Upper lobe of right lung (tissue), 1 donor: ENCODE measurements around the gene SLITRK1. TPM values are rescaled to one million over a fixed set of nuclear protein-coding genes. Genes with fewer than 3 reads are reported as not detected.

Source experiments
- ATAC-seq: fragments of 200-7000 bp; cut with Tn5 transposase; one replicate; pipeline ENCODE4 v1.9.1; 2020; ENCODE audit warnings: mild to moderate bottlenecking, moderate library complexity
- DNase-seq: peaks from one replicate; pipeline ENCODE4 v3.0.0-alpha.2; 2020
- H3K27ac ChIP-seq: fragments of 200-600 bp; one replicate; pipeline ENCODE4 v1.8.0; 2022
- H3K27me3 ChIP-seq: fragments of 200-600 bp; one replicate; pipeline ENCODE4 v1.8.0; 2022; ENCODE audit warnings: mild to moderate bottlenecking
- H3K36me3 ChIP-seq: fragments of 200-600 bp; one replicate; pipeline ENCODE4 v1.8.0; 2022
- H3K4me1 ChIP-seq: fragments of 200-600 bp; one replicate; pipeline ENCODE4 v1.8.0; 2022
- H3K4me3 ChIP-seq: fragments of 200-600 bp; one replicate; pipeline ENCODE4 v1.8.0; 2022; ENCODE audit warnings: mild to moderate bottlenecking
- H3K9me3 ChIP-seq: fragments of 200-600 bp; one replicate; pipeline ENCODE4 v1.8.0; 2022
- intact Hi-C: fragments of 100-400 bp; cut with DNase I; formaldehyde crosslinking; loops from one replicate; pipeline ENCODE4 v1.11.0; 2022
- long read RNA-seq: library from polyadenylated mRNA; unstranded; transcript quantifications from one replicate; pipeline ENCODE4 v2.0.0, GENCODE V29; 2021
- total RNA-seq: library from RNA; stranded (reverse); fragmentation: NEBNext Ultra II Directional; extraction: Animal tissue kit (Norgen Biotek cat#: 25700); gene quantifications from one replicate; pipeline ENCODE4 v1.2.1, GENCODE V29; 2021
- TF ChIP-seq, protein P1 (sequence below): fragments of 200-600 bp; IDR thresholded peaks from one replicate; pipeline ENCODE4 v1.8.0; 2022; ENCODE audit warnings: antibody characterized with exemption
- donor health status: DM: no; HTN: yes; CAD: no; lungs with severe emphysema.

SLITRK1 gene, protein sequence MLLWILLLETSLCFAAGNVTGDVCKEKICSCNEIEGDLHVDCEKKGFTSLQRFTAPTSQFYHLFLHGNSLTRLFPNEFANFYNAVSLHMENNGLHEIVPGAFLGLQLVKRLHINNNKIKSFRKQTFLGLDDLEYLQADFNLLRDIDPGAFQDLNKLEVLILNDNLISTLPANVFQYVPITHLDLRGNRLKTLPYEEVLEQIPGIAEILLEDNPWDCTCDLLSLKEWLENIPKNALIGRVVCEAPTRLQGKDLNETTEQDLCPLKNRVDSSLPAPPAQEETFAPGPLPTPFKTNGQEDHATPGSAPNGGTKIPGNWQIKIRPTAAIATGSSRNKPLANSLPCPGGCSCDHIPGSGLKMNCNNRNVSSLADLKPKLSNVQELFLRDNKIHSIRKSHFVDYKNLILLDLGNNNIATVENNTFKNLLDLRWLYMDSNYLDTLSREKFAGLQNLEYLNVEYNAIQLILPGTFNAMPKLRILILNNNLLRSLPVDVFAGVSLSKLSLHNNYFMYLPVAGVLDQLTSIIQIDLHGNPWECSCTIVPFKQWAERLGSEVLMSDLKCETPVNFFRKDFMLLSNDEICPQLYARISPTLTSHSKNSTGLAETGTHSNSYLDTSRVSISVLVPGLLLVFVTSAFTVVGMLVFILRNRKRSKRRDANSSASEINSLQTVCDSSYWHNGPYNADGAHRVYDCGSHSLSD
- total RNA-seq = not detected
- long read RNA-seq = 0 reads

DNA sequence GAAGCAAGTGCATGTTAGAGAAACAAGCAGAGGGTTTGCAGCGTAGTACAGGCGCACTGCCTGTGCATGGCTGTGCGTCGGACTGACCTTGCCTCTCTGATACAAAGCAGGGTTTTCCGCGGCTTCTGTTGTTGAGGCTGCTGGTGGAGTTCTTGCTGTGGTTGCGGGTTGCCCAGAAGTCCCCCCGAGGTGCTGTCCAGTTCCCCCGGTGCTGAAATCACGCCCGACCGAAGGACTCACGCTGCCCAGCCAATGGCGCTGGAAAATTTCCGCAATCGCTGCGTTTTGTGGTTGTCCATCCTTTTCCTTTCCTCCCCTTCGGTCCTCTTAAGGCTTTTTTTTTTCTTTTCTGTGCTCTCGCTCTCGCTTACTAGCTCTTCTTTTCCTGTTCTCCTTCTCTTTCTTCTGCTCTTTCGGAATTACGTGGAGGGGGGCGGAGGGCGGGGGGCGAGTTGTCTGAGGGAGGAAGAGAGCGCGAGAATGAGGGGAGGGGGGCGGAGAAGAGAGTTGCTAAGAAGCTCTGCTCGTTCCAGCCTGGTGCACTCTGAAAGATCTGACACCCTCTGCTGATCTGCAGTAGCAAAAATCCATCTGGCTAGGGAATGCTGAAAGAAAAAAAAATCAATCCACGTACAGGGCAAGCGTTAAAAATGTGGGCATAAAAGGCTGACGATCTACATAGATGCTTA lies at the start of gene SLITRK1:
SLITRK1 (minus strand) TSS at position 558 of the 689 bp plus-strand sequence. CDS start 967 bp downstream, outside the sequence.
- ATAC-seq = peak; percentile 57
- DNase-seq = peak; percentile 72

DNA sequence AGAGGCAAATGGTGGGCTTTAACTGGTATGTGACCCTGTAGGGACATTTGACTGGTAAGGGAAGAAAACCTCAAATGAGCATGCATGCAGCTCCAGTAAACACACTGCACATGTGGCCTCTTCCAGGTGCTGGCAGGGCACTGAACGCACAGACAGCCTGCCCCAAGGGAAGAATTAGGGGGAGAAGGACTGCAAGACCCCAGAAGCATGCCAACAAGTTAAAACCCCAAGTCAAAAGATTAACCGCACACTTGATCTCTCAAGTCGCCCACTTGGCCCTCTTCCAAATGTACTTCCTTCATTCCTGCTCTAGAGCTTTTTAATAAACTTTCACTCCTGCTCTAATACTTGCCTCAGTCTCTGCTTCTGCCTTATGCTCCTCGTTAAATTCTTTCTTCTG lies 46.9 kb upstream of the SLITRK1 start:
- DNase-seq = no peak
- Histone ChIP-seq H3K9me3 (no peaks in the 10 kb centered on the region), H3K27me3 (no peaks in the 10 kb centered on the region), H3K36me3 (no peaks in the 10 kb centered on the region), H3K4me3 (no peak overlapping the region), H3K27ac (no peak overlapping the region), H3K4me1 (no peaks in the 10 kb centered on the region)
- ATAC-seq = no peak
- TF ChIP-seq, protein P1, sequence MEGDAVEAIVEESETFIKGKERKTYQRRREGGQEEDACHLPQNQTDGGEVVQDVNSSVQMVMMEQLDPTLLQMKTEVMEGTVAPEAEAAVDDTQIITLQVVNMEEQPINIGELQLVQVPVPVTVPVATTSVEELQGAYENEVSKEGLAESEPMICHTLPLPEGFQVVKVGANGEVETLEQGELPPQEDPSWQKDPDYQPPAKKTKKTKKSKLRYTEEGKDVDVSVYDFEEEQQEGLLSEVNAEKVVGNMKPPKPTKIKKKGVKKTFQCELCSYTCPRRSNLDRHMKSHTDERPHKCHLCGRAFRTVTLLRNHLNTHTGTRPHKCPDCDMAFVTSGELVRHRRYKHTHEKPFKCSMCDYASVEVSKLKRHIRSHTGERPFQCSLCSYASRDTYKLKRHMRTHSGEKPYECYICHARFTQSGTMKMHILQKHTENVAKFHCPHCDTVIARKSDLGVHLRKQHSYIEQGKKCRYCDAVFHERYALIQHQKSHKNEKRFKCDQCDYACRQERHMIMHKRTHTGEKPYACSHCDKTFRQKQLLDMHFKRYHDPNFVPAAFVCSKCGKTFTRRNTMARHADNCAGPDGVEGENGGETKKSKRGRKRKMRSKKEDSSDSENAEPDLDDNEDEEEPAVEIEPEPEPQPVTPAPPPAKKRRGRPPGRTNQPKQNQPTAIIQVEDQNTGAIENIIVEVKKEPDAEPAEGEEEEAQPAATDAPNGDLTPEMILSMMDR = no peak
- intact Hi-C loops = no loop called here

More for the DNA sequence above, at the start of gene SLITRK1:
- no peak within 1 kb of the TSS for H3K4me3 ChIP-seq
- no peaks in the 10 kb centered on the region for H3K9me3 ChIP-seq
- TF ChIP-seq, protein P1 = no peak
- H3K27ac ChIP-seq = no peak within 1 kb of the TSS
- peaks cover 49% of the 10 kb centered on the region for H3K27me3 ChIP-seq
- intact Hi-C loops = no loop called here
- no peaks in the 10 kb centered on the region for H3K4me1 ChIP-seq
- no peaks in the 10 kb centered on the region for H3K36me3 ChIP-seq

DNA sequence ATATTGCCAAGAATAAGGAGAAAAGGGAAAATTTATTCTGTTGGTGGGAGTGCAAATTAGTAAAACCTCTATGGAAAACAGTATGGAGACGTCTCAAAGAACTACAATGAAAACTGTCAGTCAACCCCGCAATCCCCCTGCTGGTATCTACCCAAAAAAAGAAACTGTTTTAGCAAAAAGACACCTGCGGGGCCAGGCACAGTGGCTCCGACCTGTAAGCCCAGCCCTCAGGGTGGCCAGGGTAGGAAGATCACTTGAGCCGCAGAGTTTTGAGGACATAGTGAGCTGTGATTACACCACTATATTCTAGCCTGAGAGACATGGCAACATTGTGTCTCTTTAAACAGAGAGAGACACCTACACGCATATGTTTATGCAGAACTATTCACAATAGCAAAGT lies 37.5 kb upstream of the SLITRK1 start:
- TF ChIP-seq, protein P1 = no peak
- Histone ChIP-seq H3K4me1 (no peaks in the 10 kb centered on the region), H3K27me3 (no peaks in the 10 kb centered on the region), H3K36me3 (no peaks in the 10 kb centered on the region), H3K9me3 (no peaks in the 10 kb centered on the region), H3K4me3 (no peak overlapping the region), H3K27ac (no peak overlapping the region)
- intact Hi-C loops = no loop called here
- ATAC-seq (no peak), DNase-seq (no peak)

DNA sequence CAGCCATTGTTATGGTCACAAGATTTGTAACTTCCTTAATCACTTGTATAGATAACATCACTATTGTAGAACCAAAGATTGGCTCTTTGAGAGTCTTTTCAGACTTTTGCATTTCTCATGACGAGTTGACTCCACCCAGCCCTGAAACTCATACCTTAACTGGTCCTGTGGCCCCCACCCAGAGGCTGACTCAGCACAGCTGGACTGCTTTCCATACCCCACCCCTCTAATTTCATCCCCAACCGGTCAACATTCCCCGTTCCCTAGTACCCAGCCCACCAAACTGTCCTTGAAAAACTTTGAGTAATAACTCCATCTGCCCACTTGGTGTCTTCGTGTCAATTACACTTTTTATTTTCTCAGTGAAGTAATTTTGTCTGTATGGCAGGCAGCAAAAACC lies 32.1 kb upstream of the SLITRK1 start:
- Histone ChIP-seq H3K36me3 (no peaks in the 10 kb centered on the region), H3K27ac (no peak overlapping the region), H3K4me1 (no peaks in the 10 kb centered on the region), H3K4me3 (no peak overlapping the region), H3K9me3 (no peaks in the 10 kb centered on the region), H3K27me3 (no peaks in the 10 kb centered on the region)
- TF ChIP-seq, protein P1 = no peak
- DNase-seq = no peak
- intact Hi-C loops = no loop called here
- no peak for ATAC-seq

DNA sequence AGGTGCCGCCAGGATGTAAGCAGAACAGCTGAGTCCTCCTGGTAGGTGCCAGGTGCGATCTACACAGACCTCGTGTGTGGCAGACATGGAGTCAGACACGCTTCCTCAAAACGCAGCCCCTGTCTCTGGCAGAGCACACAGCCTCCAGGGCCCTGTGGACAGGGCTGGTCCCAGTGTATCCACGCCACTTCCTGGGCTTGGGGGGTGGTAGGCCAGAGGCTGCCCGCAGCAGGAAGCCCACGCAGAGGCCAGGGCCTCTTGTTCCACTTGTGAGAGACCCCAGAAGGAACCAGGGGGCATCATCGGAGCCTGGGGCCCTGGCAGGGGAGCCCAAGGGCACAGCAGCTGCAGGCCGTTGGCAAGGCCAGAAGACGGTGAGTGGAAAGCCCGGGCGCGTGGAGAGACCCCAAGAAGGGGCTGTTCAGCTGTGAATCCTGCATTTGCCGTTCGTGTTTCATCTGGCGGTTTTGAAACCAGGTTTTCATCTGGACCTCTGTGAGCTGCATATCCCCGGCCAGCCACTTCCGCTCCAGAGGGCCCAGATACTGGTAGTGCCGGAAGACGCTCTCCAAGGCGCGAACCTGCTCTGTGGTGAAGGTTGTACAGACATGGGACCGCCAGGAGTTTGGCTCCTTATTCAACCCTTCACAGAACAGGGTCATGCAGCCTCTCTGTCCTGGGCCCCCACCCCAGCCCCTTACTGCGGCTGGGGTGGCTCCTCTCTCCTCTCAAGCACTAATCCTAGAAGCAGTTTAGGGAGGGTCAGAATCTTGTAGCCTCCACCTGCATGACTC lies 25.1 kb upstream of the SLITRK1 start:
- Histone ChIP-seq H3K9me3 (no peaks in the 10 kb centered on the region), H3K27ac (no peak overlapping the region), H3K4me1 (no peaks in the 10 kb centered on the region), H3K36me3 (no peaks in the 10 kb centered on the region), H3K27me3 (no peaks in the 10 kb centered on the region), H3K4me3 (no peak overlapping the region)
- intact Hi-C loops = no loop called here
- no peak for DNase-seq
- ATAC-seq = no peak
- TF ChIP-seq, protein P1 = no peak
